Neutrophil (primary cell): ENCODE measurements around the gene LPP.

Experiments
- H3K27ac ChIP-seq: fragments of 200-600 bp; sonication (generic); 2 replicates; pipeline ENCODE4 v1.5.1; 2016; ENCODE audit warnings: mild to moderate bottlenecking, moderate library complexity
- H3K27me3 ChIP-seq: fragments of 200-600 bp; sonication (generic); 2 replicates; pipeline ENCODE4 v1.6.0; 2016; ENCODE audit warnings: mild to moderate bottlenecking
- H3K36me3 ChIP-seq: fragments of 200-600 bp; sonication (generic); 2 replicates; pipeline ENCODE4 v1.5.1; 2017
- H3K4me1 ChIP-seq, 2 experiments: fragments of 200-600 bp in 1 of 2; sonication (generic) in 1 of 2; 1 replicate in 1 of 2; 2 replicates in 1 of 2; pipeline versions ENCODE4 v1.5.1 to v1.6.1; 2013 to 2016; ENCODE audit warnings: low read depth in 1 of 2, low read length in 1 of 2, mild to moderate bottlenecking in 1 of 2, moderate library complexity in 1 of 2; ENCODE audit not compliant: control insufficient read depth in 1 of 2, insufficient read depth in 1 of 2
- H3K4me3 ChIP-seq, 2 experiments: fragments of 200-600 bp in 1 of 2; sonication (generic) in 1 of 2; 1 replicate in 1 of 2; 2 replicates in 1 of 2; pipeline ENCODE4 v1.5.1; 2013 to 2016; ENCODE audit warnings: low read depth in 1 of 2, low read length in 1 of 2, mild to moderate bottlenecking in 1 of 2, moderate library complexity in 1 of 2
- H3K9me3 ChIP-seq: fragments of 200-600 bp; sonication (generic); 2 replicates; pipeline ENCODE4 v1.5.1; 2016
- CTCF ChIP-seq: fragments of 200-600 bp; sonication (generic); IDR thresholded peaks from 2 replicates; pipeline ENCODE4 v1.5.1; 2016; ENCODE audit warnings: antibody characterized with exemption

The LPP gene

GRCh38 chr3:188236271-188236670, 82.3 kb downstream of the LPP start:
- Histone ChIP-seq H3K36me3 (no peaks in the 10 kb centered on the region), H3K9me3 (no peaks in the 10 kb centered on the region), H3K4me3 (no peak overlapping the region), H3K27me3 (no peaks in the 10 kb centered on the region), H3K4me1 (no peaks in the 10 kb centered on the region), H3K27ac (no peak overlapping the region)
- no peak for TF ChIP-seq CTCF

DNA sequence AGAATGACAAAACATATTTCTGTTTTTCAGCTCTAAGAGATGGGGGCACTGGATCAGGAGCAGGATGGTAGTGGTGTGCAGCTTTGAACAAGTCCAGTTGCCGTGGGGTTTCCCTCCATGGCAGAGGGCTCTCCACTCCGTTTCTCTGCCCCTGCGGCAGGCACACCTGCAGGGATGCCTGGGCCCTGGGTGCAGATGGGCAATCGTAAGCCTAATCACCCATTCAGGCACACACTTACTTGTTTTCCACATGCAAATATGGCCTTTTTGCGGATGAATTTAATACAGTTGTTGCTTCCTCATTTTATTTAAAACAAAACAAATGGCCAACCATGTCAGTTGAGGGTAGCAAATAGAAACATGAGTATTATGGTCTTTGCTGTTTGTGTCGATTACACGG, 85.1 kb downstream of the LPP start:
- no peaks in the 10 kb centered on the region for H3K36me3 ChIP-seq
- H3K4me1 ChIP-seq, result no peaks in the 10 kb centered on the region
- H3K27me3 ChIP-seq, result no peaks in the 10 kb centered on the region
- no peak for TF ChIP-seq CTCF
- H3K9me3 ChIP-seq, result no peaks in the 10 kb centered on the region
- H3K27ac ChIP-seq, result no peak overlapping the region
- H3K4me3 ChIP-seq, result no peak overlapping the region

DNA sequence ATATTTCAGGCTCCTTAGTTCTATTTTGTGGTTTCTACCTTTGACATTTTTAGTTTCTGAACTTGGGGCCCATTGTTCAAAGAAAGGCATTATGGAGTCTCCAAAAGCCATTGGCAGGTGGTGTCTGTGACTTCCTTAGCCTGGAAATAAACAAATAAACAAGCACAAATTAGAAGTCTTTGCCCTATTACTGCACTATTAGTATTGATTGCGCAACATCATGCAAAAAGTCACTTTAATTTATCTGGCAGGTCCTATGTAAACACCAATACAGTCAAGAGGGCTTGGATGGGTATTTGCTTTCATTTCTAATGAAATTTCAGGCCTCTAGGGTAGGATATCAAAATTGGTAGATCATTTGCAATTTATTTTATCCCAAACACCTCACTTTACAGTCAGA, 85.6 kb downstream of the LPP start:
- H3K9me3 ChIP-seq, result no peaks in the 10 kb centered on the region
- H3K36me3 ChIP-seq, result no peaks in the 10 kb centered on the region
- no peak overlapping the region for H3K4me3 ChIP-seq
- H3K4me1 ChIP-seq, result no peaks in the 10 kb centered on the region
- no peak overlapping the region for H3K27ac ChIP-seq
- H3K27me3 ChIP-seq, result no peaks in the 10 kb centered on the region
- no peak for TF ChIP-seq CTCF

- Histone ChIP-seq H3K27me3 (no peaks in the 10 kb centered on the region), H3K4me3 (no peak overlapping the region), H3K36me3 (no peaks in the 10 kb centered on the region), H3K9me3 (no peaks in the 10 kb centered on the region), H3K4me1 (no peaks in the 10 kb centered on the region), H3K27ac (no peak overlapping the region)
- no peak for TF ChIP-seq CTCF
Measured at GRCh38 chr3:188240189-188240981, 86.4 kb downstream of the LPP start.

DNA sequence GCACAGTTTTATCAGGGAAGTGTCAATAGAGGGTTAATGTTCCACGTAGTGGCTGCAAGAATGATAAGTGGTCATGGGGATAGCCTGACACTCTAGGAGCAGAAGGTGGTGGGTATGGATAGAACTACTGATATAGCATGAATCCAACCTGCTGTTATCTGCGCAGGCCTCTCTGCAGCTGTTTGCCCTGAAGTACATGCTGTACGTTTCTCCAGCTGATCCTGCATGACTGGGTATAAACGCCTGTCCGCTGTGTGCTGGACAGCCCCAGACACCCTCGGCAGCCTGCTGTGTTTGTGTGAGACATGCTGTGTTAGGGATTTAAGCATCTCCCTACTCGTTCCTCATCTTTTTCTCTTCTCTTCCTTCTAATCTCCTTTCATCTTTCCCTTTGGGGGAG, 87.1 kb downstream of the LPP start:
- Histone ChIP-seq H3K27ac (no peak overlapping the region), H3K27me3 (no peaks in the 10 kb centered on the region), H3K4me3 (no peak overlapping the region), H3K9me3 (no peaks in the 10 kb centered on the region), H3K36me3 (no peaks in the 10 kb centered on the region), H3K4me1 (no peaks in the 10 kb centered on the region)
- TF ChIP-seq CTCF, result no peak
